Fibroblast of skin of scalp (primary cell): ENCODE data around the gene CAB39L.
"Not testable (repeated sequence)": the region's sequence is repeated elsewhere in the genome, so short reads cannot be mapped to it uniquely, and the experiment has no call there.

Experiments used
- DNase-seq: peaks from one replicate; pipeline ENCODE4 v3.0.0-alpha.2; 2013

CAB39L gene

GRCh38 chr13:49305792-49306425, 138.0 kb downstream of the CAB39L start:
- DNase-seq = no peak

GRCh38 chr13:49304763-49305700, 138.8 kb downstream of the CAB39L start:
- no peak for DNase-seq

GRCh38 chr13:49304356-49304755, 139.5 kb downstream of the CAB39L start:
- no peak for DNase-seq

GRCh38 chr13:49303533-49304252, 140.2 kb downstream of the CAB39L start:
- DNase-seq = no peak

GRCh38 chr13:49302817-49303216, 141.0 kb downstream of the CAB39L start:
- no peak for DNase-seq

GRCh38 chr13:49302222-49302621, 141.6 kb downstream of the CAB39L start:
- DNase-seq = no peak

- DNase-seq = peak; percentile 73
Observed at GRCh38 chr13:49300739-49301589, 142.9 kb downstream of the CAB39L start.

GRCh38 chr13:49300276-49300675, 143.6 kb downstream of the CAB39L start:
- DNase-seq = no peak

GRCh38 chr13:49298903-49299605, 144.8 kb downstream of the CAB39L start:
- no peak for DNase-seq

- DNase-seq = no peak
Observed at GRCh38 chr13:49298416-49298815, 145.4 kb downstream of the CAB39L start.

GRCh38 chr13:49297338-49297737, 146.5 kb downstream of the CAB39L start:
- no peak for DNase-seq

- DNase-seq = no peak
Observed at GRCh38 chr13:49296659-49297058, 147.2 kb downstream of the CAB39L start.

GRCh38 chr13:49295244-49295643, 148.6 kb downstream of the CAB39L start:
- DNase-seq = no peak

GRCh38 chr13:49294723-49295122, 149.1 kb downstream of the CAB39L start:
- not testable (repeated sequence) for DNase-seq

GRCh38 chr13:49292742-49293486, 150.9 kb downstream of the CAB39L start:
- DNase-seq = peak; percentile 63

- DNase-seq = no peak
Observed at GRCh38 chr13:49288458-49288857, 155.4 kb downstream of the CAB39L start.

GRCh38 chr13:49287995-49288394, 155.9 kb downstream of the CAB39L start:
- no peak for DNase-seq

GRCh38 chr13:49279885-49280284, 164.0 kb downstream of the CAB39L start:
- DNase-seq = no peak

GRCh38 chr13:49279112-49279511, 164.8 kb downstream of the CAB39L start:
- no peak for DNase-seq

- no peak for DNase-seq
Observed at GRCh38 chr13:49278211-49278610, 165.7 kb downstream of the CAB39L start.

- no peak for DNase-seq
Observed at GRCh38 chr13:49272296-49272695, 171.6 kb downstream of the CAB39L start.
